GM21526 (cell line): ENCODE results near the gene TECTB.

Source experiments
- ATAC-seq: cut with Tn5 transposase; IDR thresholded peaks from one replicate; pipeline ENCODE4 v1.9.1; 2021; ENCODE audit warnings: moderate library complexity; ENCODE audit not compliant: unreplicated experiment, low FRiP score

The TECTB gene

GRCh38 chr10:112344261-112344660, 61.1 kb downstream of the TECTB start:
- ATAC-seq, result no peak

DNA sequence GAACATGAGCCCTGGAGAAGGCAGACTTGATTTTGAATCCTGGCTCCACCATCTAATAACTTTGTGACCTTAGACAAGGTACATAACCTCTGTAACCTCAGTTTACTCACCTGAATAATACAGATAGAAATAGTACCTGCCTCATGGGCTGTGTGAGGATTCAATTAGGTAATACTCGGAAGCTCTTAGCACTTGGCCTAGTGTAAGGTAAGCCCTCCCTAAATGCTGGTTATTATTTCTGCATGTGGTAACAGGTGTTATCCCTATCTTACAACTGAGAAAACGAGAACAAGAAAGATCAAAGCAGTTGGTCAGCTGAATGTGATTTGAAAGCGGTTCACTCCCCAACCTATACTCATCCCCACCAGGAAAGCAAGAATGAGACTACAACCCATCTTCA, 62.0 kb downstream of the TECTB start:
- ATAC-seq, result no peak

GRCh38 chr10:112345743-112346142, 62.5 kb downstream of the TECTB start:
- ATAC-seq, result no peak

DNA sequence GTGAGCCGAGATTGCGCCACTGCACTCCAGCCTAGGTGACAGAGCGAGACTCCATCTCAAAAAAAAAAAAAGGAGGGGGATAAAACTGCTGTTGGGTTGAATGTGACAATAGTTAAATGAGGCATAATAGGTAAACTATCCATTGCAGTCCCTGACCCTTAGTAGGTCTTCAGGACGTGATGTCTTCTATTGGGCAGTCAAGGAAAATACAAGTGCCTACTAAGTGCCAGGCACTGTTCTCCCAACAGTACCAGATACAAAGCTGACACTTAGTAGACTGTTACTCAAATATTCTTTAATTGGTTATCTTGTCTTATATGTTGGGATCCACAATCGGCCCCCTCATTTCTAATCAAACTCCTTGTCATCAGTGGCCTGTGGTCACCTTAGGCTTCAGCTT, 63.6 kb downstream of the TECTB start:
- no peak for ATAC-seq

- ATAC-seq, result no peak
These were observed 64.8 kb downstream of the TECTB start for GRCh38 chr10:112347709-112348671.

- no peak for ATAC-seq
These were observed 65.6 kb downstream of the TECTB start for GRCh38 chr10:112348759-112349158.

- no peak for ATAC-seq
These were observed 66.4 kb downstream of the TECTB start for GRCh38 chr10:112349521-112350085.

DNA sequence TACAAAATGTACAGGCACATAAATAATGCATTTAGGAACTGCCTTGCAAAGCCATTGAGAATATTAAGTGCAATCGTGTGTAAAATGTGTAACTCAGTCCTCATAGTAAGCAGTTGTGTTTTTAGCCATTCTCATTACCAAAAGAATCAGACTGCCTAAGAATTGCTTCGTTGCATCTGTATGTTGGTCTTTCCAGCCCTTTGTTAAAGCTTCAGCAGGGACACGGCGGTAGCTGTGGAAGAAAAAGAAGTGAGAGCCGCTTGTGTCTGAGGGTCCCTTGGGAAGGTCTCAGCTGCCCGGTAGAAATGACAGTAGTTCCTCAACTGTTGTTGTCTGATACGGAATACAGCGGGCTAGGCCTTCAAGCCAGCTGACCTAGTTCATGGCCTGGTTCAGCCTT, 67.9 kb downstream of the TECTB start:
- ATAC-seq, result no peak

- ATAC-seq, result no peak
These were observed 68.8 kb downstream of the TECTB start for GRCh38 chr10:112352044-112352443.

DNA sequence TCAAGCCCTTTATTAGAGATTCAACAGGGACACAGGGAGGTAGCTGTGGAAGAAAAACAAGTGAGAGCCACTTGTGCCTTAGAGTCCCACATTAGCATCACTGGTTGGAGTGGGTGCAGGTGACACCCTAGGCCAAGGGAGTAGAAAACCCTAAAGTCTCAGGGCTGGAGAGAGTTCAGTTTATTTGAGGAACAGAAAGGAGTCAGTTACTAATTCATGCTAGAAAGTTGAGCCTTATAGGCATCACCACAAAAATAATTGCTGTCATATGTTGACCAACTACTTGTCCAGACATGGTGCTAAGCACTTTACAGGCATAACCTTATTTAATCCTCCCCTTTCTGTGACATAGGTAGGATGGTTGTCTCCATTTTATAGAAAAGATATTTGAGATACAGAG, 69.8 kb downstream of the TECTB start:
- no peak for ATAC-seq
